COLO829 (cell line): ENCODE results near the gene VPS9D1.

ENCODE experiments used
- DNase-seq: peaks from one replicate; pipeline ENCODE4 v3.0.0; 2012; ENCODE audit warnings: low spot score

The VPS9D1 gene

DNA sequence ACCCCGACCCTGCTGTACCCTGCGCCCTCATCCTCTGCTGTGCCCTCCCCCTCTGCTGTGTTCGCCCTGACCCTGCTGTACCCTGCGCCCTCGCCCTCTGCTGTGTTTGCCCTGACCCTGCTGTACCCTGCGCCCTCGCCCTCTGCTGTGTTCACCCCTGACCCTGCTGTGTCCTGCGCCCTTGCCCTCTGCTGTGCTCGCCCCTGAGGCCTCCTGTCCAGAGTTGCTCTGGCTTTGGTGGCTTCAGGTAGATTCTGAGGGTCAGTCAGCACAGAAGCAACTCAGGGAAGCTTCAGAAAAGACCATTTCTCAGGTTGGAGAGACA is 12.2 kb upstream of the VPS9D1 start:
- DNase-seq = no peak

GRCh38 chr16:89732142-89732917 is 11.6 kb upstream of the VPS9D1 start:
- DNase-seq = no peak

DNA sequence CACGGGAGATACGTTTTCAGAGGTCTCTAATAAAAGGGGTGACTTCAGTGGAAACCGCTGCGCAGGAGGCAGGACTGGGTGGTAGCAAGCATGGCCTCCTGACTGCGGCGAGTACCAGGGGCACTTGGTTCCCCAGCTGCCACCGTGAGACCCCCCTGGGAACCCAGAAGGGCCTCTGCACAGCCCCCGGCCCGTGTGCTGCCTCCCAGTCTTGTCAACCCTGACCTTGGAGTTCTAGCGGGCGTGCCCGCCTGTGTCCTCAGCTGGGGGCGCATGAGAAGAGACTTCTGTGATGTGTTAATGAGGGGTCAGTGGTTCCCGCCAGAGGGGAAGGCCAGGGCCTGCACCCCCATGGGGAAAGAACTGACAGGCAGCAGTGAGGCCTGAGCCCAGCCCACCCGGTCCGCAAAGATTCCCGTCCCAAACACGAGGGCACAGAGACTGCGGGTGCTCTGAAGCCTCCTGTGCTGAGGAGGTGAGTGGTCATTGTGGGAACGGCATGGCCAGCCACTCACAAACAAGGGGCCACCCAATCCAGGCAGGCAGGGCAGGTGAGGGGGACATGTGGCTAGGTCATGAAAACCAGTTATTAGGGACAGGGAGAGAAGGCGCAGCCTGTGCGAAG is 10.0 kb upstream of the VPS9D1 start:
- DNase-seq = no peak

- DNase-seq = no peak
Observed at GRCh38 chr16:89729863-89730593, 9.3 kb upstream of the VPS9D1 start.

DNA sequence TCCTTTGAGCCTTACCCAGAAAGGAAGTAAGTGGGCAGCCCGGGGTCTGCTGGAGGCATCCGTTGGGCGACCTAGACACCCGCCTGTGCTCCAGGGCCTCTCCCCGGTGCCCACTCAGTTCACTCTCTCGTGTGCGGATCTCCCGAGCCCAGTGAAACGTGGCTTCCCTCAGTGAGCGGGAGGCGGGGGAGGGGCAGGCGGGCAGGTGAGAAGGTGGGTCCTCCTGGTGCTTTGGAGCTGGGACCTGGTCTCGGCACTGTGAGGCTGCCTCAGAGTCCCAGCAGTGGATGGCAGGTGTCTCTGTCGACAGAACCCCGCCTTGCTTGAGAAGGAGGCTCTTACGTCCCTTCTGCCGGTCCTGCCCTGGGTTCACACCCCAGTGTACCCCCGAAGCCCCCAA is 8.6 kb upstream of the VPS9D1 start:
- DNase-seq = no peak

- no peak for DNase-seq
Observed at GRCh38 chr16:89727406-89728120, 6.9 kb upstream of the VPS9D1 start.

- DNase-seq = peak; percentile 38
Observed at GRCh38 chr16:89723279-89724250, 2.9 kb upstream of the VPS9D1 start.

GRCh38 chr16:89722392-89723278 is 1.9 kb upstream of the VPS9D1 start:
- DNase-seq = no peak

- DNase-seq = no peak
Observed at GRCh38 chr16:89721546-89722391, 1.1 kb upstream of the VPS9D1 start.

GRCh38 chr16:89720551-89720812 is 216 bp downstream of the VPS9D1 start:
- no peak for DNase-seq

GRCh38 chr16:89717688-89718505 is 2.8 kb downstream of the VPS9D1 start:
- no peak for DNase-seq

GRCh38 chr16:89716916-89717687 is 3.6 kb downstream of the VPS9D1 start:
- DNase-seq = no peak

- DNase-seq = no peak
Observed at GRCh38 chr16:89716493-89716892, 4.2 kb downstream of the VPS9D1 start.

- DNase-seq = no peak
Observed at GRCh38 chr16:89712274-89712781, 8.4 kb downstream of the VPS9D1 start.

GRCh38 chr16:89711601-89712273 is 9.0 kb downstream of the VPS9D1 start:
- DNase-seq = peak; percentile 87

DNA sequence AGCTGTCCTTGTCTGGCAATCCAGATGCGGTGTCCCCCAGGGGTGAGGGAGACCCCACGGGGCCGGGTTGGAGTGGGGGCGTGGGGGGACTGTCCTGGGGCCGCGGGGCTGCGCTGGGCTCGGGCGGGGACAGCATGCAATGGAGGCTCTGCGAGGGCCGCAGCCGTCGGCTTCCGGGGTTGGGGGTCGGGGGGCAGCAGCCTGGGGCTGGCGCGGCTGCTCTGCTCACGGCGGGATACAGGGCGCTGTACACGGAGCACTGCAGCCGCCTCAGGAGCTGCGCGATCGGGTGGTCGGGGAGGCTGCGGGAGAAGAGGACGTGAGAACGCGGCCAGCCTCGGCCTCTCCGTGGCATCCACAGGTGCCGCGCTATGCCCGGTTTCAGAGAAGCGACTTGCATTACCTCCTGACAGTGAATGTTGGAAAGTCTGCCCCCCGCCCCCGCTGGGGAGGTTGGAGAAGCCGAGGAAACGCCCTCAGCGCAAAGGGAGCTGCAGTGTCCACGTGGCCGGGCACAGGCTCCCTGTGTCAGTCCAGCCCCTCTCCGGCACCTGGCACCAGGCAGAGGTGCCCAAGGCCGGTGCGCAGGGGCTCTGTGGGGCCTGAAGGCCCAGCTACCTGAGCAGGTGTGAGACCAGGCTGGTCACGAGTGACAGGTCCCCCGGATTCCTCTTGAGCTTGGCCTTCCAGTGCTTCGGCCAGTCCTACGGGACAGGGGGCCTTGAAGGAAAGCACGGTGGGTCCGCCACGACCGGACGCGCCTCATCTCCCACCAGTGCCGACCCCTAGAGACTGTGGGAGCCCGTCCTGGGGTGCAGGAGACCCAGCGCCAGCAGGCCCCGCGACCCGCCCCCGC is 9.8 kb downstream of the VPS9D1 start:
- no peak for DNase-seq
